Neural cell (in vitro differentiated cells): Measurements from ENCODE around the gene NGFR. TPM values are rescaled to one million over a fixed set of nuclear protein-coding genes. Genes with fewer than 3 reads are reported as not detected.

Experiments
- H2AFZ ChIP-seq: fragments of 200-600, 300-800 bp; sonication (generic), shearing (Covaris generic); 2 replicates; pipeline ENCODE4 v1.6.0; 2014; ENCODE audit warnings: low read depth, mild to moderate bottlenecking, antibody characterized with exemption, low read length, moderate library complexity
- H3F3A ChIP-seq: fragments of 200-600 bp; shearing (Covaris generic); 2 replicates; pipeline ENCODE4 v1.6.1; 2016; ENCODE audit warnings: mild to moderate bottlenecking, moderate library complexity, mixed read lengths, antibody characterized with exemption, low read length; ENCODE audit not compliant: insufficient read depth, poor library complexity, severe bottlenecking
- H3K27ac ChIP-seq: fragments of 200-600, 300-800 bp; sonication (generic), shearing (Covaris generic); 2 replicates; pipeline ENCODE4 v1.5.1; 2014; ENCODE audit warnings: mild to moderate bottlenecking, low read length, moderate library complexity
- H3K27me3 ChIP-seq: fragments of 300-800, 200-600 bp; sonication (generic), shearing (Covaris generic); 2 replicates; pipeline ENCODE4 v1.6.0; 2014; ENCODE audit warnings: mild to moderate bottlenecking, low read depth, low read length, moderate library complexity; ENCODE audit not compliant: insufficient read depth
- H3K36me3 ChIP-seq: fragments of 300-800, 200-600 bp; sonication (generic), shearing (Covaris generic); 2 replicates; pipeline ENCODE4 v1.5.1; 2014; ENCODE audit warnings: mild to moderate bottlenecking, antibody characterized with exemption, low read length, moderate library complexity; ENCODE audit not compliant: insufficient read depth
- H3K4me2 ChIP-seq: fragments of 300-800, 200-600 bp; sonication (generic), shearing (Covaris generic); 2 replicates; pipeline ENCODE4 v1.6.0; 2014; ENCODE audit warnings: mild to moderate bottlenecking, low read length
- H3K4me3 ChIP-seq: fragments of 300-800, 200-600 bp; sonication (generic), shearing (Covaris generic); 2 replicates; pipeline ENCODE4 v1.5.1; 2014; ENCODE audit warnings: mild to moderate bottlenecking, low read length, moderate library complexity
- H3K79me2 ChIP-seq: fragments of 200-600 bp; shearing (Covaris generic); replicated peaks from 2 replicates; pipeline ENCODE4 v1.6.0; 2014; ENCODE audit warnings: mild to moderate bottlenecking, low read length, moderate library complexity; ENCODE audit not compliant: insufficient read depth
- H3K9ac ChIP-seq: fragments of 300-800, 200-600 bp; sonication (generic), shearing (Covaris generic); 2 replicates; pipeline ENCODE4 v1.6.1; 2016; ENCODE audit warnings: mild to moderate bottlenecking, low read length, mixed read lengths
- H3K9me2 ChIP-seq: fragments of 200-600 bp; shearing (Covaris generic); 2 replicates; pipeline ENCODE4 v1.6.1; 2016; ENCODE audit warnings: mild to moderate bottlenecking, low read length, mixed read lengths; ENCODE audit not compliant: insufficient read depth
- H3K9me3 ChIP-seq: fragments of 200-600, 300-800 bp; sonication (generic), shearing (Covaris generic); 2 replicates; pipeline ENCODE4 v1.6.1; 2016; ENCODE audit warnings: mild to moderate bottlenecking, mixed run types, low read length, moderate library complexity, mixed read lengths
- H4K20me1 ChIP-seq: fragments of 200-600 bp; shearing (Covaris generic); 2 replicates; pipeline ENCODE4 v1.6.1; 2016; ENCODE audit warnings: mild to moderate bottlenecking, mixed run types; ENCODE audit not compliant: insufficient read depth
- EP300 ChIP-seq: fragments of 450-650 bp; conservative IDR thresholded peaks from 2 replicates; pipeline ENCODE4 v1.6.1; 2014; ENCODE audit warnings: antibody characterized with exemption, mild to moderate bottlenecking, moderate library complexity; ENCODE audit not compliant: poor library complexity, severe bottlenecking
- EZH2 ChIP-seq: fragments of 200-600, 300-800 bp; shearing (Covaris generic), sonication (generic); IDR thresholded peaks from 2 replicates; pipeline ENCODE4 v1.6.1; 2014; ENCODE audit warnings: antibody characterized with exemption, low read length, borderline replicate concordance, mild to moderate bottlenecking; ENCODE audit not compliant: insufficient read depth, poor library complexity, severe bottlenecking
- MXI1 ChIP-seq: fragments of 450-650 bp; conservative IDR thresholded peaks from 2 replicates; pipeline ENCODE4 v1.6.1; 2014; ENCODE audit warnings: antibody characterized with exemption, mild to moderate bottlenecking; ENCODE audit not compliant: poor library complexity, severe bottlenecking
- POLR2AphosphoS5 ChIP-seq: IDR thresholded peaks from 2 replicates; pipeline ENCODE4 v1.6.1; 2012
- RAD21 ChIP-seq: fragments of 450-650 bp; conservative IDR thresholded peaks from 2 replicates; pipeline ENCODE4 v1.6.1; 2014; ENCODE audit warnings: antibody characterized with exemption, mild to moderate bottlenecking, moderate library complexity
- SMC3 ChIP-seq: fragments of 450-650 bp; conservative IDR thresholded peaks from 2 replicates; pipeline ENCODE4 v1.6.1; 2014; ENCODE audit warnings: antibody characterized with exemption, mild to moderate bottlenecking, moderate library complexity; ENCODE audit not compliant: poor library complexity
- TAF1 ChIP-seq: IDR thresholded peaks from 2 replicates; pipeline ENCODE4 v1.6.1; 2012; ENCODE audit warnings: low read depth
- polyA plus RNA-seq: library from polyadenylated mRNA; depleted of rRNA; stranded (reverse); fragments of >200 nt; gene quantifications from 2 replicates; pipeline ENCODE4 v1.2.3, GENCODE V29; 2014
- TF ChIP-seq, protein P1 (sequence below): fragments of 450-650 bp; IDR thresholded peaks from 2 replicates; pipeline ENCODE4 v1.5.1; 2014; ENCODE audit warnings: antibody characterized with exemption, mild to moderate bottlenecking, moderate library complexity; ENCODE audit not compliant: poor library complexity, severe bottlenecking
- TF ChIP-seq, protein P2 (sequence below): IDR thresholded peaks from 2 replicates; pipeline ENCODE4 v1.6.1; 2012; ENCODE audit warnings: borderline replicate concordance

The NGFR gene
- polyA plus RNA-seq, 1 donor from 2014 or later = 3.6 TPM

DNA sequence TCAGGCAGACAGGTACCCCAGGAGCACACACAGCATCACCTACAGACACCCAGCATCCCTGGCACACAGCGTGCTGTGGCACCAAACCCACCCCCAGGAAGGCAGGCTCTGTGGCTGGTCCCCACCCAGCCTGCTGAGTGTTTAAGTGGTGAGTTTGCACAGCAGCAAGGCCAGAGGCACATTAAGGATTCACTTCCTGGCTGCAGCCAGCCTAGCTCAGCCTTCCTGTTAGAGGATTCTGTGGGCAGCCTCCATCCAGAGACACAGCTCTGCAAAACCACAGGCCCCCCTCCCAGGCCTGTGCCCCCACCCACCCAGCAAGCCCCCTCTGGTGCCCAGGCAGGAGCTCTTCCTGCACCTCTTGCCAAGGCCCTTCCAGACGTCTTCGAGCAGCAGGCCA, 44.4 kb upstream of the NGFR start (continued):
- TF ChIP-seq TAF1 (no peak), POLR2AphosphoS5 (no peak)

DNA sequence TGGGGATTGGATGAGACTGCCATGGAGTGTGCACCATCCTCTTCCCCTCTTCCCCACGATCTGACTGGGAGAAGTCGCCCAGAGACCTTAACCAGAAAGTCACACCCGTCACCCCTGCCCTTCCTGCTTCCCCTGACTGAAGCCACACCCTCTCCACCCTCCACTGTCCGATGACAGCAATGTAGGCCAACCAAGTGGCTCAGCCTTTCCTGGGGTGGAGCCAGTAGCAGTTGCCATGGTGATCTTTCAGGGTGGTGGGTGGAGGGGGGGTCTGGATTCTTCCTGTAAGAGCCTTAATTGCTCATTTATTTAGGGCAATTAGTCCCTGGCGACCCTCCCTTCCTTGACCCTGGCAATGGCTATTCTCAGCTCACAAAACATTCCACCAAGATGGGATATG, 42.9 kb upstream of the NGFR start:
- Histone ChIP-seq H3K4me3 (no peak overlapping the region), H3K9ac (no peak overlapping the region), H3F3A (no peaks in the 10 kb centered on the region), H3K36me3 (no peaks in the 10 kb centered on the region), H3K27ac (no peak overlapping the region), H3K27me3 (no peaks in the 10 kb centered on the region), H3K79me2 (no peaks in the 10 kb centered on the region), H4K20me1 (no peaks in the 10 kb centered on the region), H3K4me2 (no peak overlapping the region), H2AFZ (no peak overlapping the region), H3K9me3 (no peaks in the 10 kb centered on the region), H3K9me2 (no peaks in the 10 kb centered on the region)
- no peak for TF ChIP-seq MXI1
- TF ChIP-seq, protein P1, sequence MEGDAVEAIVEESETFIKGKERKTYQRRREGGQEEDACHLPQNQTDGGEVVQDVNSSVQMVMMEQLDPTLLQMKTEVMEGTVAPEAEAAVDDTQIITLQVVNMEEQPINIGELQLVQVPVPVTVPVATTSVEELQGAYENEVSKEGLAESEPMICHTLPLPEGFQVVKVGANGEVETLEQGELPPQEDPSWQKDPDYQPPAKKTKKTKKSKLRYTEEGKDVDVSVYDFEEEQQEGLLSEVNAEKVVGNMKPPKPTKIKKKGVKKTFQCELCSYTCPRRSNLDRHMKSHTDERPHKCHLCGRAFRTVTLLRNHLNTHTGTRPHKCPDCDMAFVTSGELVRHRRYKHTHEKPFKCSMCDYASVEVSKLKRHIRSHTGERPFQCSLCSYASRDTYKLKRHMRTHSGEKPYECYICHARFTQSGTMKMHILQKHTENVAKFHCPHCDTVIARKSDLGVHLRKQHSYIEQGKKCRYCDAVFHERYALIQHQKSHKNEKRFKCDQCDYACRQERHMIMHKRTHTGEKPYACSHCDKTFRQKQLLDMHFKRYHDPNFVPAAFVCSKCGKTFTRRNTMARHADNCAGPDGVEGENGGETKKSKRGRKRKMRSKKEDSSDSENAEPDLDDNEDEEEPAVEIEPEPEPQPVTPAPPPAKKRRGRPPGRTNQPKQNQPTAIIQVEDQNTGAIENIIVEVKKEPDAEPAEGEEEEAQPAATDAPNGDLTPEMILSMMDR = no peak
- TF ChIP-seq POLR2AphosphoS5 = no peak
- no peak for TF ChIP-seq EZH2
- TF ChIP-seq, protein P2, sequence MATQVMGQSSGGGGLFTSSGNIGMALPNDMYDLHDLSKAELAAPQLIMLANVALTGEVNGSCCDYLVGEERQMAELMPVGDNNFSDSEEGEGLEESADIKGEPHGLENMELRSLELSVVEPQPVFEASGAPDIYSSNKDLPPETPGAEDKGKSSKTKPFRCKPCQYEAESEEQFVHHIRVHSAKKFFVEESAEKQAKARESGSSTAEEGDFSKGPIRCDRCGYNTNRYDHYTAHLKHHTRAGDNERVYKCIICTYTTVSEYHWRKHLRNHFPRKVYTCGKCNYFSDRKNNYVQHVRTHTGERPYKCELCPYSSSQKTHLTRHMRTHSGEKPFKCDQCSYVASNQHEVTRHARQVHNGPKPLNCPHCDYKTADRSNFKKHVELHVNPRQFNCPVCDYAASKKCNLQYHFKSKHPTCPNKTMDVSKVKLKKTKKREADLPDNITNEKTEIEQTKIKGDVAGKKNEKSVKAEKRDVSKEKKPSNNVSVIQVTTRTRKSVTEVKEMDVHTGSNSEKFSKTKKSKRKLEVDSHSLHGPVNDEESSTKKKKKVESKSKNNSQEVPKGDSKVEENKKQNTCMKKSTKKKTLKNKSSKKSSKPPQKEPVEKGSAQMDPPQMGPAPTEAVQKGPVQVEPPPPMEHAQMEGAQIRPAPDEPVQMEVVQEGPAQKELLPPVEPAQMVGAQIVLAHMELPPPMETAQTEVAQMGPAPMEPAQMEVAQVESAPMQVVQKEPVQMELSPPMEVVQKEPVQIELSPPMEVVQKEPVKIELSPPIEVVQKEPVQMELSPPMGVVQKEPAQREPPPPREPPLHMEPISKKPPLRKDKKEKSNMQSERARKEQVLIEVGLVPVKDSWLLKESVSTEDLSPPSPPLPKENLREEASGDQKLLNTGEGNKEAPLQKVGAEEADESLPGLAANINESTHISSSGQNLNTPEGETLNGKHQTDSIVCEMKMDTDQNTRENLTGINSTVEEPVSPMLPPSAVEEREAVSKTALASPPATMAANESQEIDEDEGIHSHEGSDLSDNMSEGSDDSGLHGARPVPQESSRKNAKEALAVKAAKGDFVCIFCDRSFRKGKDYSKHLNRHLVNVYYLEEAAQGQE = no peak
- TF ChIP-seq EP300 = no peak
- TF ChIP-seq SMC3 = no peak
- no peak for TF ChIP-seq RAD21
- no peak for TF ChIP-seq TAF1

DNA sequence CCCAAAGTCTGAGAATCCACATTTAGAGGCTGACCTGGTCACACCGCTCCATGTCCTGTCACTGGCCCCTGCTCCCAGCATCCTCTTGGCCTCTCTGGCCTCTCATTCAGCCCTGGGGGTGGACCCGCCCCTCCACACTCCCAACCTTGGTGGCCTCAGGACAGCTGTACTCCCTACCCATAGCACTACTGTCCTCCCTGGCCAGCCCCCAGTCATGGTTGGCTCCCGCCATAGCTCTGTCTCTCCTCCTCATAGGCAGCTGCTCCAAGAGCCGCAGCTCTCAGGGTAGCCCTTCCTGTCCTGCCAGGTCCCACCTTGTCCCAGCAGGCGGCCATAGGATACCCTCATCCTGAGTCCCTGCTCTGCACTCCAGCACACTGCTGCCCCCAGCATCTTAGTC, 42.4 kb upstream of the NGFR start:
- Histone ChIP-seq H2AFZ (no peak overlapping the region), H3K9me2 (no peaks in the 10 kb centered on the region), H3K79me2 (no peaks in the 10 kb centered on the region), H3K36me3 (no peaks in the 10 kb centered on the region), H3K4me3 (no peak overlapping the region), H4K20me1 (no peaks in the 10 kb centered on the region), H3K4me2 (no peak overlapping the region), H3K9ac (no peak overlapping the region), H3K27ac (no peak overlapping the region), H3K27me3 (no peaks in the 10 kb centered on the region), H3K9me3 (no peaks in the 10 kb centered on the region), H3F3A (no peaks in the 10 kb centered on the region)
- TF ChIP-seq EZH2 = no peak
- no peak for TF ChIP-seq SMC3
- TF ChIP-seq TAF1 = no peak
- TF ChIP-seq, protein P1 = no peak
- no peak for TF ChIP-seq POLR2AphosphoS5
- TF ChIP-seq MXI1 = no peak
- TF ChIP-seq, protein P2 = no peak
- TF ChIP-seq EP300 = no peak
- no peak for TF ChIP-seq RAD21
